ENCODE results near the gene BRSK2. TPM values are rescaled to one million over a fixed set of nuclear protein-coding genes. Genes with fewer than 3 reads are reported as not detected.
"Not testable (repeated sequence)": the region's sequence is repeated elsewhere in the genome, so short reads cannot be mapped to it uniquely, and the experiment has no call there.

The BRSK2 gene
- total and polyA plus RNA-seq, 4 donors, result 14.1 to 106 (median 56.8) TPM

DNA sequence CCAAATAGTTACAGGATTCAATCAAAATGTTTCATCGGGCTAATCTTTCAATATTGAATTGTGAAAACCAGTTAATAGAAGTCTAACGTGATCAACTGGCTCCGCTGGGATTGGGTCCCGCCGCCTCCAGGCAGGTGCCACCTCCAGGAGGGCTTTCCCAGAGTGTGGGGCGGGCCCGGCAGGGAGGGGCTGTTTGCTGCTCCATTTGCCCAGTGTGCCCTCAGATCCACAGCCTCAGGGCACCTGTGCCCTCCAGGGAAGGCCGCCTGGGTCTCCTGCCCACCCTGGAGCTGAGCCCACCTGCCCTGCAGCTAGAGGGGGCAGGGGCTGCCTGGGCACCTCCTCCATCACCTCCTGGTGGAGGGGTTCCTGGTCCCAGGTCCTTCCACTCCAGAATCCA, 17.9 kb downstream of the BRSK2 start:
- 84% methylated on average over 7 of the region's 8 CpGs for WGBS (ENCODE audit: insufficient coverage)
- H3K9me3 ChIP-seq (ENCODE audit: control insufficient read depth, insufficient read depth, low read length), result no peaks in the 10 kb centered on the region
- no peak overlapping the region for H3K4me3 ChIP-seq (ENCODE audit: low read depth, low read length)
- DNase-seq (ENCODE audit: low read depth in 4 of 6, low spot score in 6 of 6), result no peak
- H3K27me3 ChIP-seq (ENCODE audit: control insufficient read depth, insufficient read depth, low read length), result no peaks in the 10 kb centered on the region
- H3K36me3 ChIP-seq (ENCODE audit: control insufficient read depth, insufficient read depth, low read length), result peaks cover 79% of the 10 kb centered on the region
- peaks cover 85% of the 10 kb centered on the region for H3K4me1 ChIP-seq (ENCODE audit: control insufficient read depth, insufficient read depth, low read length)
- H3K27ac ChIP-seq (ENCODE audit: low read depth, low read length), result no peak overlapping the region

DNA sequence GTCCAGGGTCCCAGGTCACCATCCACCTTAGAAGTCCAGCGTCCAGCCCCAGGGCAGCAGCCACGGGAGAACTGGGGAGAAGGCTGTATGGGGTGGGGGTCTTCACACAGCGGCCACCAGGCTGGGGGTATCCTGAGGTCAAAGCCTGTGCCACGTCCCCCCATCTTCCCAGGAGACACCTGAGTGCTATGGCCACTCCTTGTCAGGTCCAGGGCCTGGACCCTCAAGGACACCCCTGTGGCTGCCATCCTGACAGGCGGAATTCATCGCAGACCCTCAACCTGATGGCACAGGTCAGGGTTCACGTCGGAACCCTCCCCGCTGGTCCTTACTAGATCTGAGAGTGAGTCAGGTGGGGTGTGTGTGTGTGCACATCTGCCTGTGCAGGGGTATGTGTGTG, 18.6 kb downstream of the BRSK2 start:
- WGBS (ENCODE audit: insufficient coverage), result 91% methylated on average over 8 of the region's 9 CpGs
- no peak for DNase-seq (ENCODE audit: low read depth in 4 of 6, low spot score in 6 of 6)
- Histone ChIP-seq H3K4me1 (ENCODE audit: control insufficient read depth, insufficient read depth, low read length) (peaks cover 85% of the 10 kb centered on the region), H3K36me3 (ENCODE audit: control insufficient read depth, insufficient read depth, low read length) (peaks cover 79% of the 10 kb centered on the region), H3K4me3 (ENCODE audit: low read depth, low read length) (no peak overlapping the region), H3K9me3 (ENCODE audit: control insufficient read depth, insufficient read depth, low read length) (no peaks in the 10 kb centered on the region), H3K27ac (ENCODE audit: low read depth, low read length) (no peak overlapping the region), H3K27me3 (ENCODE audit: control insufficient read depth, insufficient read depth, low read length) (no peaks in the 10 kb centered on the region)

- DNase-seq (ENCODE audit: low read depth in 4 of 6, low spot score in 6 of 6), result no peak
- no peaks in the 10 kb centered on the region for H3K27me3 ChIP-seq (ENCODE audit: control insufficient read depth, insufficient read depth, low read length)
- no peaks in the 10 kb centered on the region for H3K9me3 ChIP-seq (ENCODE audit: control insufficient read depth, insufficient read depth, low read length)
- H3K36me3 ChIP-seq (ENCODE audit: control insufficient read depth, insufficient read depth, low read length), result peaks cover 74% of the 10 kb centered on the region
- H3K4me1 ChIP-seq (ENCODE audit: control insufficient read depth, insufficient read depth, low read length), result peaks cover 81% of the 10 kb centered on the region
- H3K27ac ChIP-seq (ENCODE audit: low read depth, low read length), result no peak overlapping the region
- H3K4me3 ChIP-seq (ENCODE audit: low read depth, low read length), result no peak overlapping the region
- WGBS (ENCODE audit: insufficient coverage), result 64% methylated on average over 22 of the region's 29 CpGs
Observed at GRCh38 chr11:1409108-1409851, 19.5 kb downstream of the BRSK2 start.

DNA sequence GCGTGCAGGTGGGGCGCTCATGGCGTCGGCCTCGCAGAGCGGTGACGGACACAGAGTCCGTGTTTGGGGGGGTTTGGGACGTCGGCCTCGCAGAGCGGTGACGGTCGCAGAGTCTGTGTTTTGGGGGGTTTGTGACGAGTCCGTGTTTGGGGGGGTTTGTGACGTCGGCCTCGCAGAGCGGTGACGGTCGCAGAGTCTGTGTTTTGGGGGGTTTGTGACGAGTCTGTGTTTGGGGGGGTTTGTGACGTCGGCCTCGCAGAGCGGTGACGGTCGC, 20.1 kb downstream of the BRSK2 start:
- 20% methylated on average over 1 of the region's 29 CpGs for WGBS (ENCODE audit: insufficient coverage)
- H3K4me1 ChIP-seq (ENCODE audit: control insufficient read depth, insufficient read depth, low read length), result peaks cover 76% of the 10 kb centered on the region

GRCh38 chr11:1410366-1411291, 20.9 kb downstream of the BRSK2 start:
- Histone ChIP-seq H3K36me3 (ENCODE audit: control insufficient read depth, insufficient read depth, low read length) (peaks cover 69% of the 10 kb centered on the region), H3K27me3 (ENCODE audit: control insufficient read depth, insufficient read depth, low read length) (no peaks in the 10 kb centered on the region), H3K27ac (ENCODE audit: low read depth, low read length) (peak overlapping the region; percentile 47), H3K4me3 (ENCODE audit: low read depth, low read length) (no peak overlapping the region), H3K9me3 (ENCODE audit: control insufficient read depth, insufficient read depth, low read length) (no peaks in the 10 kb centered on the region), H3K4me1 (ENCODE audit: control insufficient read depth, insufficient read depth, low read length) (peaks cover 67% of the 10 kb centered on the region)
- peak in 3 of 6 donors; percentile 68 to 96 (median 91) for DNase-seq (ENCODE audit: low read depth in 4 of 6, low spot score in 6 of 6)
- WGBS (ENCODE audit: insufficient coverage), result 46% methylated on average over 29 of the region's 35 CpGs

More for the DNA sequence above, 20.1 kb downstream of the BRSK2 start:
- not testable (repeated sequence) for H3K4me3 ChIP-seq (ENCODE audit: low read depth, low read length); H3K27ac ChIP-seq (ENCODE audit: low read depth, low read length); H3K9me3 ChIP-seq (ENCODE audit: control insufficient read depth, insufficient read depth, low read length); DNase-seq (ENCODE audit: low read depth in 4 of 6, low spot score in 6 of 6); H3K27me3 ChIP-seq (ENCODE audit: control insufficient read depth, insufficient read depth, low read length)
- H3K36me3 ChIP-seq (ENCODE audit: control insufficient read depth, insufficient read depth, low read length), result peaks cover 72% of the 10 kb centered on the region

DNA sequence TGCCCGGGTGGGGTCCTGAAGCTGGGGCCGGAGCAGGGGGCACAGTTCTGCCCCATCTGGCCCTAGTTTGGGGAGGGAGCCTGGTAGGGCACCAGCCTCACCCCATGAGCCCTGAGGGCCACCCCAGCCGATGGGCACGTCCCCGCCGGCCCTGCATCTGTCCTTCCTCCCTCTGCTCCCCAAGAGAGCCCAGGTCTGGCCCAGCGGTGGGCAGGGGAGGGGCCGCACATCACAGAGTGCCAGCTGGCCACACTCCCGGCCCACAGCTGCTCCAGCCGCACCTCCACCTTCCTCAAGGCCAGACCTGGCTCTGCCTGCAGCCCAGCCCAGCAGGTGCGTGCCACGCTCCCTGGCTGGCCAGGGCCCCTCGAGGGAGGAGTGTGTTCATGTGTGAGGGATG, 21.6 kb downstream of the BRSK2 start:
- H3K27ac ChIP-seq (ENCODE audit: low read depth, low read length), result peak overlapping the region; percentile 47
- H3K4me3 ChIP-seq (ENCODE audit: low read depth, low read length), result no peak overlapping the region
- H3K4me1 ChIP-seq (ENCODE audit: control insufficient read depth, insufficient read depth, low read length), result peaks cover 62% of the 10 kb centered on the region
- WGBS (ENCODE audit: insufficient coverage), result 56% methylated on average over 9 of the region's 13 CpGs
- no peak for DNase-seq (ENCODE audit: low read depth in 4 of 6, low spot score in 6 of 6)
- H3K27me3 ChIP-seq (ENCODE audit: control insufficient read depth, insufficient read depth, low read length), result no peaks in the 10 kb centered on the region
- H3K9me3 ChIP-seq (ENCODE audit: control insufficient read depth, insufficient read depth, low read length), result peaks cover 1% of the 10 kb centered on the region
- peaks cover 69% of the 10 kb centered on the region for H3K36me3 ChIP-seq (ENCODE audit: control insufficient read depth, insufficient read depth, low read length)

DNA sequence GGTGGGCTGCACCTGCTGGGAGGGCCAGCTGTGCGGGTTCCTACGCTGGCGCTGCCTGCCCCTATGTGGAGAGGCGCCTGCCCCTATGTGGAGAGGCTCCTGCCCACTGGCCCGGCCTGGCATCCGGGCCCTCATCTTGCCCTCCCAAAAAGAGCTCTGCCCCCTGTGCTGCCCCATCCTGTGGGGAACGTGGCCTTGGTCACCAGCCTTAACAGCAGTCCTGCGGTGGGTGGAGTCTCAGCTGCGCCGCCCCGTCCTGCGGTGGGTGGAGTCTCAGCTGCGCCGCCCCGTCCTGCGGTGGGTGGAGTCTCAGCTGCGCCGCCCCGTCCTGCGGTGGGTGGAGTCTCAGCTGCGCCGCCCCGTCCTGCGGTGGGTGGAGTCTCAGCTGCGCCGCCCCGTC, 22.0 kb downstream of the BRSK2 start:
- not testable (repeated sequence) for H3K27ac ChIP-seq (ENCODE audit: low read depth, low read length); H3K4me3 ChIP-seq (ENCODE audit: low read depth, low read length); DNase-seq (ENCODE audit: low read depth in 4 of 6, low spot score in 6 of 6); H3K27me3 ChIP-seq (ENCODE audit: control insufficient read depth, insufficient read depth, low read length); H3K9me3 ChIP-seq (ENCODE audit: control insufficient read depth, insufficient read depth, low read length)
- peaks cover 66% of the 10 kb centered on the region for H3K36me3 ChIP-seq (ENCODE audit: control insufficient read depth, insufficient read depth, low read length)
- 80% methylated on average over 5 of the region's 27 CpGs for WGBS (ENCODE audit: insufficient coverage)
- peaks cover 58% of the 10 kb centered on the region for H3K4me1 ChIP-seq (ENCODE audit: control insufficient read depth, insufficient read depth, low read length)

DNA sequence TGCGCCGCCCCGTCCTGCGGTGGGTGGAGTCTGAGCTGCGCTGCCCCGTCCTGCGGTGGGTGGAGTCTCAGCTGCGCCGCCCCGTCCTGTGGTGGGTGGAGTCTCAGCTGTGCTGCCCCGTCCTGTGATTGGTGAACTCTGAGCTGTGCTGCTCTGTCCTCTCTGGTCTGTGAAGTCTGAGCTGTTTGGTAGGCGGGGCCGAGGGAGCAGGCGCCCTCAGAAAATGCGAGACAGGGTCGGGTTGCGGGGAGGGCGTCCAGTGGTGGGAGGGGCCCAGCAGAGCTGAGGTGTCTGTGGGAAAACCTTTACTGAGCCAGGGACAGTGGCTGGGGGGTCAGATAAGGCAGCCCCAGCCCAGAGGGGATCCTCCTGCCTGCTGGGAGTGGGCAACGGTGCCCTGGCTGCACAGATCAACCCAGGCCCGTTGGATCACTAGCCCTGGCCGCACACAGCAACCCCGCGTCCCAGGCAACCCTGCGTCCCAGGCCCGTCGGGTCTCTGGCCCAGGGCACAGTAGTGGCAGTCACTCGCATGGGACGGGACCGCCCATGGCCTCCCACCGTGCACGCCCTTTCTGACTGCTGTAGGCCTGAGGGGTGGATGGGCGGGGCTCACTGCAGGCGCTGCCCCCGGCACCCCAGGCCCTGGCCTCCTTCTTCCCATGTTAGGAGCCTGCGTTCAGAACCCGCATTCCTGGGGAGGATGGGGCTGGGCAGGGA, 22.8 kb downstream of the BRSK2 start:
- no peak overlapping the region for H3K27ac ChIP-seq (ENCODE audit: low read depth, low read length)
- no peaks in the 10 kb centered on the region for H3K27me3 ChIP-seq (ENCODE audit: control insufficient read depth, insufficient read depth, low read length)
- DNase-seq (ENCODE audit: low read depth in 4 of 6, low spot score in 6 of 6), result no peak
- 84% methylated on average over 22 of the region's 36 CpGs for WGBS (ENCODE audit: insufficient coverage)
- no peak overlapping the region for H3K4me3 ChIP-seq (ENCODE audit: low read depth, low read length)
- peaks cover 59% of the 10 kb centered on the region for H3K36me3 ChIP-seq (ENCODE audit: control insufficient read depth, insufficient read depth, low read length)
- H3K4me1 ChIP-seq (ENCODE audit: control insufficient read depth, insufficient read depth, low read length), result peaks cover 53% of the 10 kb centered on the region
- peaks cover 10% of the 10 kb centered on the region for H3K9me3 ChIP-seq (ENCODE audit: control insufficient read depth, insufficient read depth, low read length)

- peaks cover 37% of the 10 kb centered on the region for H3K4me1 ChIP-seq (ENCODE audit: control insufficient read depth, insufficient read depth, low read length)
- H3K27me3 ChIP-seq (ENCODE audit: control insufficient read depth, insufficient read depth, low read length), result no peaks in the 10 kb centered on the region
- H3K27ac ChIP-seq (ENCODE audit: low read depth, low read length), result no peak overlapping the region
- H3K4me3 ChIP-seq (ENCODE audit: low read depth, low read length), result no peak overlapping the region
- peaks cover 45% of the 10 kb centered on the region for H3K36me3 ChIP-seq (ENCODE audit: control insufficient read depth, insufficient read depth, low read length)
- DNase-seq (ENCODE audit: low read depth in 4 of 6, low spot score in 6 of 6), result no peak
- peaks cover 18% of the 10 kb centered on the region for H3K9me3 ChIP-seq (ENCODE audit: control insufficient read depth, insufficient read depth, low read length)
- WGBS (ENCODE audit: insufficient coverage), result 87% methylated on average over 21 of the region's 22 CpGs
Observed at GRCh38 chr11:1414650-1415049, 24.9 kb downstream of the BRSK2 start.
